SK-N-SH (cell line): ENCODE results near the gene CYCS.

ENCODE experiments used
- EP300 ChIP-seq, 2 experiments: IDR thresholded peaks; 2 replicates each; pipeline versions ENCODE4 v1.4.0 to v1.6.1; 2012; ENCODE audit warnings: borderline replicate concordance in 1 of 2, low read depth in 1 of 2, low read length in 1 of 2
- TF ChIP-seq, protein P1 (sequence below): fragments of 200-600 bp; sonication (generic); IDR thresholded peaks from 2 replicates; pipeline ENCODE4 v1.6.1; 2017; ENCODE audit warnings: antibody characterized with exemption, mild to moderate bottlenecking, moderate library complexity
- TF ChIP-seq, protein P2 (sequence below): IDR thresholded peaks from 2 replicates; pipeline ENCODE4 v1.4.0; 2012; ENCODE audit warnings: low read depth

- TF ChIP-seq, protein P1, sequence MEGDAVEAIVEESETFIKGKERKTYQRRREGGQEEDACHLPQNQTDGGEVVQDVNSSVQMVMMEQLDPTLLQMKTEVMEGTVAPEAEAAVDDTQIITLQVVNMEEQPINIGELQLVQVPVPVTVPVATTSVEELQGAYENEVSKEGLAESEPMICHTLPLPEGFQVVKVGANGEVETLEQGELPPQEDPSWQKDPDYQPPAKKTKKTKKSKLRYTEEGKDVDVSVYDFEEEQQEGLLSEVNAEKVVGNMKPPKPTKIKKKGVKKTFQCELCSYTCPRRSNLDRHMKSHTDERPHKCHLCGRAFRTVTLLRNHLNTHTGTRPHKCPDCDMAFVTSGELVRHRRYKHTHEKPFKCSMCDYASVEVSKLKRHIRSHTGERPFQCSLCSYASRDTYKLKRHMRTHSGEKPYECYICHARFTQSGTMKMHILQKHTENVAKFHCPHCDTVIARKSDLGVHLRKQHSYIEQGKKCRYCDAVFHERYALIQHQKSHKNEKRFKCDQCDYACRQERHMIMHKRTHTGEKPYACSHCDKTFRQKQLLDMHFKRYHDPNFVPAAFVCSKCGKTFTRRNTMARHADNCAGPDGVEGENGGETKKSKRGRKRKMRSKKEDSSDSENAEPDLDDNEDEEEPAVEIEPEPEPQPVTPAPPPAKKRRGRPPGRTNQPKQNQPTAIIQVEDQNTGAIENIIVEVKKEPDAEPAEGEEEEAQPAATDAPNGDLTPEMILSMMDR, result no peak
- no peak for TF ChIP-seq EP300 (IDR thresholded peaks at IDR 0.05; ENCODE audit: borderline replicate concordance in 1 of 2, low read depth in 1 of 2, low read length in 1 of 2)
- TF ChIP-seq, protein P2, sequence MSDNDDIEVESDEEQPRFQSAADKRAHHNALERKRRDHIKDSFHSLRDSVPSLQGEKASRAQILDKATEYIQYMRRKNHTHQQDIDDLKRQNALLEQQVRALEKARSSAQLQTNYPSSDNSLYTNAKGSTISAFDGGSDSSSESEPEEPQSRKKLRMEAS, result no peak
These were observed 21.3 kb downstream of the CYCS start for GRCh38 chr7:25103773-25104172.
